Mammary epithelial cell (primary cell): ENCODE results near the gene C6orf163.

ENCODE experiments used
- CTCF ChIP-seq, 2 donors: IDR thresholded peaks in 1 of 2; conservative IDR thresholded peaks in 1 of 2; 2 replicates each; pipeline ENCODE4 v1.5.1; 2011 to 2012; ENCODE audit warnings: inconsistent platforms in 2 of 2, low read length in 2 of 2, mild to moderate bottlenecking in 2 of 2, control low read depth in 1 of 2, low read depth in 1 of 2; ENCODE audit not compliant: insufficient read depth in 1 of 2; ENCODE audit errors: extremely low read depth in 1 of 2
- EZH2 ChIP-seq: IDR thresholded peaks from 2 replicates; pipeline ENCODE4 v1.6.1; 2012; ENCODE audit warnings: low read length, inconsistent platforms, borderline replicate concordance

- TF ChIP-seq EZH2, result no peak
- peak; percentile 14 to 43 for TF ChIP-seq CTCF (conservative IDR thresholded peaks at IDR 0.05 in 1 of 2, IDR thresholded peaks at IDR 0.05 in 1 of 2; ENCODE audit: extremely low read depth in 1 of 2, insufficient read depth in 1 of 2, low read depth in 1 of 2, low read length in 2 of 2)
Measured at GRCh38 chr6:87407901-87408720, 63.5 kb downstream of the C6orf163 start, which contains the start of gene CFAP206.
